Glutamatergic neuron (in vitro differentiated cells): ENCODE measurements around the gene CFAP100. TPM values are rescaled to one million over a fixed set of nuclear protein-coding genes. Genes with fewer than 3 reads are reported as not detected.

Experiments used
- DNase-seq: peaks from one replicate; pipeline ENCODE4 v3.0.0; 2022
- H3K27ac Mint-ChIP-seq: one replicate; pipeline ENCODE4 v1.8.0; 2020; ENCODE audit warnings: mild to moderate bottlenecking, mixed read lengths, inconsistent platforms; ENCODE audit not compliant: unreplicated experiment
- H3K27me3 Mint-ChIP-seq: one replicate; pipeline ENCODE4 v1.8.0; 2020; ENCODE audit warnings: mild to moderate bottlenecking, moderate library complexity, mixed read lengths, inconsistent platforms; ENCODE audit not compliant: unreplicated experiment
- H3K36me3 Mint-ChIP-seq: one replicate; pipeline ENCODE4 v1.8.0; 2020; ENCODE audit warnings: mild to moderate bottlenecking, mixed read lengths, inconsistent platforms; ENCODE audit not compliant: unreplicated experiment
- H3K4me1 Mint-ChIP-seq: one replicate; pipeline ENCODE4 v1.8.0; 2020; ENCODE audit warnings: mild to moderate bottlenecking, low read depth, mixed read lengths, inconsistent platforms; ENCODE audit not compliant: unreplicated experiment
- H3K4me3 Mint-ChIP-seq: one replicate; pipeline ENCODE4 v1.8.0; 2020; ENCODE audit warnings: mild to moderate bottlenecking, mixed read lengths, inconsistent platforms; ENCODE audit not compliant: unreplicated experiment
- H3K9me3 Mint-ChIP-seq: one replicate; pipeline ENCODE4 v1.8.0; 2020; ENCODE audit warnings: mild to moderate bottlenecking, moderate library complexity, mixed read lengths, inconsistent platforms; ENCODE audit not compliant: unreplicated experiment
- total RNA-seq: library from RNA; stranded (reverse); fragmentation: NEBNext Ultra II Directional; extraction: Animal tissue kit (Norgen Biotek cat#: 25700); gene quantifications from one replicate; pipeline ENCODE4 v1.2.1, GENCODE V29; 2021; ENCODE audit not compliant: unreplicated experiment
- TF ChIP-seq, protein P1 (sequence below): fragments of 200-600 bp; sonication (generic); IDR thresholded peaks from one replicate; pipeline ENCODE4 v1.5.0; 2021; ENCODE audit not compliant: partially characterized antibody, unreplicated experiment

CFAP100 gene
- total RNA-seq, 1 donor from 2014 or later, result not detected

DNA sequence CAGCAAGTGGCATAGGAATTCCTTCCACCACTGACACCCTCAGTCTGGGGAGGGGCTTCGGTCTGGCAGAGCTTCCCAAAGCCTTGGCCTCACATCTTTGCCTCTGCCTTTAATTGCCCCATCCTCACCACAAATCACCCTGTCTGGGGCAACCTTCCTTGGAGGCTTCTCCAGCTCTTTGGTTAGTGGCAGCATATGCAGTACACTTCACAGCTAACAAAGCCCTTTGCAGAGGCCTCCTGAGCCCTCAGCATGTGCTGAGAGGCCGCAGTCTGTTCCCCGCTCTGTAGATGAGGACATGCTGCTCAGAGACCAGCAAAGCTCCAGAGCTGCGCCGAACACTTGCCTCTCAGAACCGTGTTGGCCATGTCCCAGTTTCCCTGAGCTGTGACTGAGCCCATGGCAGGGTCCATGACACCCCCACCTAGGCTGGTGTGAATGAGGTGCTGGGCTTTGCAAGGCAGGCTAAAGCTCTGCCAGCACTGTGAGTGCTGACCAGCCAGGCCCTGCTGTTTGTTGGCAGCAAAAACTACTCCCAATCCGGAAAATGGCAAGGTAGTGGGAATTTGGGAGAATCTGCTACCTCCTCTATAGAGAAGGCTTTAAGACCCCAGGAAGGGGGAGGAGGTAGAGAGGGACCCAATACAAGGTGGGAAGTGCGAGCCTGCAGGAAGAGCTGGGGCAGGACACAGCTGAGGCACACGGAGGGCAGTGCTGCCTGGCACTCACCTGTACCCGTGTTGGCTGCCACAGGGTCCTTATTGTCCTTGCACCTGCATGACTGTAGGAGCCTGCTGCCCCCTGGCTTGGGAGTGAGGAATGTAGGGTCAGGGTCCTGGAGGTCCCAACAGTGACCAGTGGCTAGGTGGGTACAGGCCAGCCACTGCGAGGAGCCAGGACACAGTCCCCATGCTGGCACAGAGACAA is 29.1 kb upstream of the CFAP100 start:
- H3K9me3 Mint-ChIP-seq, result peaks cover 2% of the 10 kb centered on the region
- no peak for DNase-seq

DNA sequence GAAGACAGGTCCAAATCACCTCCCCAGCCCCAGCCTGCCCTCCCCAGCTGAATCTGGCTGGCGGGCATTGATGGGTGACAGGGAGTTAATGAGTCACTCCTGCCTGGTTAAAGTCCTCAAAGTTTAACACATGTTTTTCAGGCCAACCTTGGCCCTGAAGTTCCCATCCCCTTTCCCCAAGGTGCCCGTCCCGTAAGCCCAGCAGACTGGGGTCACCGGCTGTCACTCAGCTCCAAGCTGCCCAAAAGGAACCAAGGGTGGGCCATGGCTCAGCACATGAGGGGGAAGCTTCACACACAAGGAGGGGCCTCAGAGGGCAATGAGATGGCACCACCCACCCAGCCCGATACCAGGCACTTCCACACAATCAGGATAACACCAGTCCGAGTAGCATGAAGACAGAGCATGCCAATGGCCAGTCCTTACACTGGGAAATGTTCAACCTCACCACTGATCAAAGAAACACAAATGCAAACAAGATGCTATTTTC is 27.3 kb upstream of the CFAP100 start:
- H3K4me3 Mint-ChIP-seq, result no peak overlapping the region
- DNase-seq, result no peak
- H3K36me3 Mint-ChIP-seq, result peaks cover 6% of the 10 kb centered on the region
- TF ChIP-seq, protein P1, sequence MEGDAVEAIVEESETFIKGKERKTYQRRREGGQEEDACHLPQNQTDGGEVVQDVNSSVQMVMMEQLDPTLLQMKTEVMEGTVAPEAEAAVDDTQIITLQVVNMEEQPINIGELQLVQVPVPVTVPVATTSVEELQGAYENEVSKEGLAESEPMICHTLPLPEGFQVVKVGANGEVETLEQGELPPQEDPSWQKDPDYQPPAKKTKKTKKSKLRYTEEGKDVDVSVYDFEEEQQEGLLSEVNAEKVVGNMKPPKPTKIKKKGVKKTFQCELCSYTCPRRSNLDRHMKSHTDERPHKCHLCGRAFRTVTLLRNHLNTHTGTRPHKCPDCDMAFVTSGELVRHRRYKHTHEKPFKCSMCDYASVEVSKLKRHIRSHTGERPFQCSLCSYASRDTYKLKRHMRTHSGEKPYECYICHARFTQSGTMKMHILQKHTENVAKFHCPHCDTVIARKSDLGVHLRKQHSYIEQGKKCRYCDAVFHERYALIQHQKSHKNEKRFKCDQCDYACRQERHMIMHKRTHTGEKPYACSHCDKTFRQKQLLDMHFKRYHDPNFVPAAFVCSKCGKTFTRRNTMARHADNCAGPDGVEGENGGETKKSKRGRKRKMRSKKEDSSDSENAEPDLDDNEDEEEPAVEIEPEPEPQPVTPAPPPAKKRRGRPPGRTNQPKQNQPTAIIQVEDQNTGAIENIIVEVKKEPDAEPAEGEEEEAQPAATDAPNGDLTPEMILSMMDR, result no peak
- H3K27ac Mint-ChIP-seq, result no peak overlapping the region
- H3K9me3 Mint-ChIP-seq, result peaks cover 4% of the 10 kb centered on the region
- H3K4me1 Mint-ChIP-seq, result peaks cover 8% of the 10 kb centered on the region
- H3K27me3 Mint-ChIP-seq, result peaks cover 6% of the 10 kb centered on the region

More for the DNA sequence above, 29.1 kb upstream of the CFAP100 start:
- Mint-ChIP-seq H3K27me3 (peaks cover 2% of the 10 kb centered on the region), H3K4me1 (peaks cover 8% of the 10 kb centered on the region), H3K27ac (no peak overlapping the region), H3K36me3 (no peaks in the 10 kb centered on the region), H3K4me3 (no peak overlapping the region)
- TF ChIP-seq, protein P1, result no peak

DNA sequence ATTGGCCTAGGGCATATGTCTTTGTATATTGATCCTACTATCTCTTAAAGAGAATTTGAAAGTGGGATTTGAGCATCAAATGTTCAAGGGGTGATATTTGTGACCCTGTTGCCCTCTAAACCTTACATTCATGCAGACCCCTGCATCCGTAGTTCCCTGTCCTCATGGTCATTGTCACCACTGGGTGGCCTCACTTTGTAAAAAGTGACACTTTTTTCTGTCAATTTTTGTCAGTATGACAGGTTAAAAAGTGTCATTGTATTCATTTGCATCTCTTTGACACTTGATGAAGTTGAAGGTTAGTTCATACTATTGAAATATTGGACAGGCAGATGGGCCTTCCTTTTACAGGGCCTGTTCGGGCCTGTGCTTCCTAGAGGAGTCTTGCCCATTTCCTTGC is 25.2 kb upstream of the CFAP100 start:
- Mint-ChIP-seq H3K27me3 (peaks cover 6% of the 10 kb centered on the region), H3K27ac (no peak overlapping the region), H3K36me3 (peaks cover 6% of the 10 kb centered on the region), H3K4me3 (no peak overlapping the region), H3K4me1 (peaks cover 8% of the 10 kb centered on the region), H3K9me3 (peaks cover 4% of the 10 kb centered on the region)
- DNase-seq, result no peak
- TF ChIP-seq, protein P1, result no peak

DNA sequence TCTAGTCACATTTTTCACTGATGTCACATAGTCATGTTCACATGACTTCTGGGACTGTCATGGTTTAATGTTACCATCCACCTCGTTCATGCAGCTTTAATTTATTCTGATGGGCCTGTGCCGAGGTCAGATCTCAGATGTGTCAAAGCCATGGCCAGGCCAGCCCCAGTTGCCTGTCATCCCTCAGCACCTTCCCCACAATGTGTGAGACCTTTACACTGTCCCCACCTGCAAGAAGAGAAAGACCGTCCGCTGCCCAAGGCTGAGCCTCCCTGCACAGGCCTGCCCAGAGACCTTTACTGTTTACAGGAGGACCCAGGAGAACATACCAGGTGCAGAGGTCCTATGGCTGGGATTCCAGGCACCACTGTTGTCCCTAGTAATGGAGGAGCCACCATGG is 24.7 kb upstream of the CFAP100 start:
- H3K9me3 Mint-ChIP-seq, result peaks cover 4% of the 10 kb centered on the region
- peaks cover 8% of the 10 kb centered on the region for H3K4me1 Mint-ChIP-seq
- H3K27me3 Mint-ChIP-seq, result peaks cover 4% of the 10 kb centered on the region
- TF ChIP-seq, protein P1, result no peak
- H3K4me3 Mint-ChIP-seq, result no peak overlapping the region
- H3K27ac Mint-ChIP-seq, result no peak overlapping the region
- DNase-seq, result no peak
- peaks cover 6% of the 10 kb centered on the region for H3K36me3 Mint-ChIP-seq

DNA sequence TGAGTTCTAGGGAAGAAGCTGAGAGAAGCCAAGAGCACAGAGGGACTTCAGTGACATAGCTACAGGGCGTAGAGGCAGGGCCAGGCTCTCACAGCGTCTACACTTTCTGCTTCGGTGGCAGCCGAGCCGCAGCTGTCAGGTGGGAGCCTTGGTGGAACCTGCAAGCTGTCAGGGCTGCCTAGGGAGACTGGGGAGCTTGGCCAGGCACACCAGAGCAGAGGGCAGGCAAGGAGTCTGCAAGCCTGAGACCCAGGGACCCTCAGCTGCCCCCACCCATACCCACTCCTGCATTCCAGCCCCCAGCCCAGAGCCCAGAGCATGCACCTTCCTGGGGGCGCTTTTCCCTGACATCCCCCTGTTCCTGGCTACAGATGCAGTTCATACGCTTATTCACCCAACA is 24.1 kb upstream of the CFAP100 start:
- no peak overlapping the region for H3K4me3 Mint-ChIP-seq
- no peak for DNase-seq
- H3K9me3 Mint-ChIP-seq, result peaks cover 4% of the 10 kb centered on the region
- H3K4me1 Mint-ChIP-seq, result peaks cover 7% of the 10 kb centered on the region
- peaks cover 4% of the 10 kb centered on the region for H3K27me3 Mint-ChIP-seq
- H3K36me3 Mint-ChIP-seq, result peaks cover 6% of the 10 kb centered on the region
- TF ChIP-seq, protein P1, result no peak
- no peak overlapping the region for H3K27ac Mint-ChIP-seq
